Epidermal melanocyte (primary cell): Measurements from ENCODE around the gene IL36A.

Source experiments
- DNase-seq: peaks from one replicate; pipeline ENCODE4 v3.0.0; 2011; ENCODE audit warnings: low spot score; ENCODE audit not compliant: insufficient read length

The IL36A gene

DNA sequence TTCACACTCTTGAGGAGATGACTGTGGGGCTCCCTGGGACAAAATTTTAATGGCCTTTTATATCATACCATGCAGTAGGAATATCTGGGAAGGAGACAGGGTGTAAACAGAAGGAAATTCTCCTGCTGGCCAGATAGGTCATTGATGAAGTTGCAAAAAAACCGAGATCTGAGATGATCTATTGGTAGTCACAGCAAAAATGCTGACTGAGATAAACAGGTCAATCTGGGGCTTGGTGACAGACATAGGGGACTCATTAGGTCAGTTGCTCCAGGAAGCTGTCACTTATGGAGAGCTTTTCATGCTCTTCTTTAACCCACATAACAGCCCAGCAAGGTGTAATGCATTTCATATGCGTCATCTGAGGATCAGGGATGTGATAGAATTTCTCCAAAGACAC, 2.6 kb upstream of the IL36A start:
- DNase-seq = no peak

DNA sequence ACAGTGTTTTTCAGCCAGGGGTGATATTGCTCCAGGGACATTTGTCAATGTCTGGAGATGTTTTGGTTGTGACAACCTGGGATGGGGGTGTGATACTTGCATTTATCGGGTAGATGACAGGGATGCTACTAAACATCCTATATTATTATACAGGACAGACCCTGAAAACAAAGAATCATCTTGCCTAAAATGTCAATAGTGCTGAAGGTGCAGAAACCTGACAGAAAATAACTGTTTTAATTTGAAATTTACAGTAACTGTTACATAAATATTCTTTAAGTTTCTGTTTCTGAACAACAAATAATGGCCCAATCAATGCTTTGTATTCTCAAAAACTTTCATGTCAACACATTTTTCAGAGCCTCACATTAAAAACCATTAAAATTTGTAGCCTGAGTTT, 2.0 kb downstream of the IL36A start:
- DNase-seq = no peak

DNA sequence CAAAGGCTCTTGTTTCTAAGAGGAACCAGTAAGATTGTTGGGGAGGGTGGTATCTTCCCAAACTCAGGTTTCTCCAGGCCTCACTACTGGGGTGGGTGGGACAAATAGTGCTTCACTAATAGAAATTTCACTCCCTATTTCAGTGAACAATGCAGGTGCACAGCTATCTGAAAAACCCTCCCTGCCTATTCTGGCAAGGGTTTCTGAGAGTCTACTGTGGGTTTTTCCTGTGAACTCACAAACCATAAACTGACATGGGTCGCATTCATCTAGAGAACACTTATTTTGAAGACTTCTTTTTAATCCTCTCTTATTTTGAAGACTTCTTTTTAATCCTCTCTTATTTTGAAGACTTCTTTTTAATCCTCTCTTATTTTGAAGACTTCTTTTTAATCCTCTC, 4.4 kb downstream of the IL36A start:
- no peak for DNase-seq

DNA sequence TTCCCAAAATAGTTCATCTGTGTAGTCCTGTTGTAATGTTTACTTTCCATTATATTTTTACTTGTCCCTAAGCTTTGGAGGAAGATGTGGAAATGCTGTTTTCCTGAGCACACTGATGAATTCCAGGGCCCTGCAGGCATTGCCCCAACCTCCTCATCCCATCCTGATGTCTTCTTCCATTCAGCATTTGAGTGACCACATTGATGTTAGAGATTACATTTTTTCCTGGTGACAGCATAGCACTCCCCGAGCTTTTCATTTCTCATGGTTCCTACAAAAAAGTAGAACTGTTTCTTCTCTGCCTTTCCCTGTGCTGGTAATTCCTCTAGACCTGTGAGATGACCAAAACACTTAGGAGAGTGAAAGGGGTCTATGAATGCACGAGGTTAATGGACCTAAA, 4.8 kb downstream of the IL36A start:
- DNase-seq = no peak

DNA sequence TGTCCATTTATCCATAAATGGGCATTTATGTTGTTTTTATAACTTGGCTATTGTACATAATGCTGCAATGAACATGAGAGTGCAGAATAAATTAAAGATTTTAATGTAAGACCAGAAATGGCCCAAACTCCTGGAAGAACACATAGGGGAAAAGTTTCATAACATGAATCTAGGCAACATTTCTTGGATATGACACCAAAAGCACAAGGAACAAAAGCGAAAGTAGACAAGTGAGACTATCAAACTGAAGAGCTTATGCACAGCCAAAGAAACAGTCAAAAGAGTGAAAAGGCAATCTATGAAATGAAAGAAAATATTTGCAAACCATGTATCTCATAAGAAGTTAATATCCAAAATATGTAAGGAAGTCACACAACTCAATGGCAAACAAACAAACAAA, 5.8 kb downstream of the IL36A start:
- no peak for DNase-seq

DNA sequence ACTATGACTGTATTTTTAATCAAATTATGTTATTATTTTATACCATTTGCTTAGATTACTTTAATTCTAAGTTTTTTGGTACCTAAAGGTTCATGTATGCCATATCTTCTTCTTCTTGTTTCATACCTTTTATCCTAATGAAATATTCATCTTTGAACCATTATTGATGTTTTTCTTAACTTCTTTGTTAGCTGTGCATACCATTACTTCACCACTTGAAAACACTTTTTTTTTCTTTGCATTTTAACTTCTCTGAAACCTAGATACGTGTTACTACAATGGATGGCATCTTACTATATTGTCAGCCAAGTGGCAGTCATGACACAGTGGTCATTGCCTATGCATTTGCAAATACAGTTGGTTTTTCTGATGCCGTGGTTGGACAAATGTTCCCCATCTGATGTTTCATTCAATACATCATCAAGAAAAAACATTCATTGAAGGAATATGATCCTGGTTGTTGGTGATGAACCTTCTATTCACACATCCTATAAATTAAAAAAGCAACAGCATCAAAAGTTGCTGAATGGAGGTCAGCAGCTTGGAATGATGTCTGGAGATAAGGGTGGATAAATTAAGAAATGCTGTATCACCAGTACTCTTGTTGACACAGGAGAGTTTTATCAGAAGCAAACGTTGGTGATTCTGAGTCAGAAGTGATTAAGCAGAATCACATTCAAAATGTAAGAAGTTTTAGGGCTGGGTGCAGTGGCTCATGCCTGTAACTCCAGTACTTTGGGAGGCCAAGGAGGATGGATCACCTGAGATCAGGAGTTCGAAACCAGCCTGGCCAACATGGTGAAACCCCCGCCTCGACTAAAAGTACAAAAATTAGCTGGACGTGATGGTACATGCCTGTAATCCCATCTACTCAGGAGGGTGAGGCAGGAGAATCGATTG, 7.4 kb downstream of the IL36A start:
- DNase-seq = no peak

DNA sequence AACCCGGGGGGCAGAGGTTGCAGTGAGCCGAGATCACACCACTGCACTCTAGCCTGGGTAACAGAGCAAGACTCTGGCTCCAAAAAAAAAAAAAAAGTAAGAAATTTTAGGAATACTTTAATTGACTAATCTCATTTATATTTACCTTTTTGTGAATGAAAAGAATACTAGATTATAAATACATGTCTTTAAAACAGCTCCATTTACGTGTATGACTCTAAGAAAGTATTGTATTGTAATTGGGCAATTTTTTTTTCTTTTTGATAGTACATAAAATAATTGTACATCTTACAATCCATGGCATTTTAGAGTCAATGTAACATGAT, 8.0 kb downstream of the IL36A start:
- no peak for DNase-seq

DNA sequence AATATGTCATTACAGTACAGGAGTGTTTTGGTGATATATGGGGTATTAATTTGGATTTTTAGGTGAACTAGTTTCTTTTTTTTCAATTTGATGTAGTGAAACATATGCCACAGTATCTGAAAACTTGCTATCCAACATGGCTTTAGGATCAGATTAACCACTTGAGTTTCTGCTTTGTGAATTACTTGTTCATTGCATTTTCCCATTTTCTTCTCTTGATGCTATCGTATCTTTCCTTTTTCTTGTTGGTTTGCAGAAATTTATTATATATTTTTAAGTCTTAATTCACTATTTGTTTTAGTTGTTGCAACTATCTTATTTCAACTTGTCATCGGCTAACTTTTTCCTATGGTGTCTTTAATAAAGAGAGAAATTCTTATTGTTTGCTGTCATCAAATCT, 8.8 kb downstream of the IL36A start:
- no peak for DNase-seq

DNA sequence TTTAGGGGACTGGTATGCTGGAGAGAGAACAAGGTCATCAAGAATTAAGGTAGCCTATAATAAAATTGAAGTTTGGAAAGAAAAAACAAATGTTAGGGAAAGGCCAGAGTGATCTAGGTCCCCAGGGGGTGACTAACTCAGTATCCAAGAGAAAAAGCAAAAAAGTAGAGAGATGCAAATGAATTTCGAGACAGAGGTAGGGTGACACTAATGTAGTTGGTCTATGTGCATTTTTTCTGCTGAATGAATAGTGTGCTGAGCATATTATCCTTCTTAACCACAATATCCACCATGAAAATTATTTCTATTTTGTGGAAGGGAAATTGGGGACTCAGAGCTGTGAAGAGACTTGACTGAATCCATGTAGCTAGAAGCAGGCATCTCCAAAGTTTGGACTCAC, 9.8 kb downstream of the IL36A start:
- DNase-seq = no peak

DNA sequence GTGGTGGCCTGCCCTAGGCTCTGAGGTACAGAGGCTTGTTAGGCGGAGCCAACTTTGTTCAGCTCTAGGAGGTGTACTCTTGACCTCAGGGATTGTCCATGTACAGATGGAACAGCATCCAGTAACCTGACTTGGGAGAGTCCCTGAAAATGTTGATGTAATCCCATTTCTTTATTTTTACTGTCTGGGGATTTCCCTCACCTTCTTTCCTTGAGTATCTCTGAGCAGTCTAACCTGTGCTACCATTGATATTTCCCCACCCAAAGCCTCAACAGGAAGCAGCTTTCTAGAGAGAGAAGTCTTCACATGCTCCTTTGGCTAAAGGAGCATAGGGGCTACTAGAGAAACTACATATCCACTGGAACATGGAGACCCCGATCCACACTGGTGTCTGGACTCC, 10.4 kb downstream of the IL36A start:
- no peak for DNase-seq

DNA sequence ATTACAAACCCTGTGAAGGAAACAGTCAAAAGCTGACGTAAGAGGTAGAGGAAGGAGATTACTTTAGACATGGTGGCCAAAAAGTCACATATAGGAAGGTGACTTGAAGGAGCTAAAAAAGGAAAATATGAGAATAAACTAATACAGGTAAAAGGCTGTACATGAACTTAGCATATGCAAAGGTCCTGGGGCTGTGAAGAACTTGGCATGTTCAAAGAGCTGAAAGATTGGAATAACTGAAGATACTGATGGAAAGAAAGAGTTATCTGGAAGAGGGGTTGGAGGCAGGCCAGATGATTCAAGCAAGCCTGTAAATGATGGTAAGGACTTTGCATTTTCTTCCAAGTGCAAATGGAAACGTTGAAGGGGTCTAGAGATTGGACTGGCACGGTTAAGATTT, 13.2 kb downstream of the IL36A start:
- DNase-seq = no peak

DNA sequence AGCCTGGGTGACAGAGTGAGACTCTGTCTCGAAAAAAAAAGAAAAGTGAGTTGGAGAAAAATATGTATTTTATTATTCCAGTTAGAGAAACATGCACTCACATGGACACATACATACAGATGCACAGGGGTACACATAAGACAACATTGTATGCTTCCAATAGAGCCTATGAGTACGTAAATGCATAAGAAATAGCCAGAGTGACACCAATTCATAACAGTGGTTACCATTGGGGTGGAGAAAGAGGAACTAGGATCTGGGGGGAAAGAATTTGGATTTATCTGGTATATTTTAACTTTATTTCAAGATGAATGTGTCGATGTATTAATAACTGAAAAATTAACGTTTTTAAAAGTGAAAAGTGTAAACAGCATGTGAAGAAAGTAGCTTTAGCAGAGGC, 16.1 kb downstream of the IL36A start:
- DNase-seq = no peak

DNA sequence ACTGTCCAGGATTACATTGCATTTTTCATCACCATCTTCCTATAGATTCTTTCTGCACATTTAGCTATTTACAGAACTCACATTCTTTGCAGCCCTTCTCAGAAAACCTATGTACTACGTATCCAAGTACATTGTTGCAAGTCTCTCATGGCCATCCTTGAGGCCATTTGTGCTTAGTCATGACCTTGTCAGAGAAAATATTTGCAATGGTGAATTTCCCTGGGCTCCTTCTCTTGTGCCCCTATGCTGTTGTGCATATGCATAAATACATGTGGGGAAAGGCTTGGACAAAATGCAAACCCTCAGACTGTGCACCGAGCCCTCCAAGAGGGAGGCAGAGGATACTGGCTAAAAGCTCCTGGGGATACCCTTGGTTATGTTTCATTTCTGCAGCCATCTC, 19.5 kb downstream of the IL36A start:
- no peak for DNase-seq

DNA sequence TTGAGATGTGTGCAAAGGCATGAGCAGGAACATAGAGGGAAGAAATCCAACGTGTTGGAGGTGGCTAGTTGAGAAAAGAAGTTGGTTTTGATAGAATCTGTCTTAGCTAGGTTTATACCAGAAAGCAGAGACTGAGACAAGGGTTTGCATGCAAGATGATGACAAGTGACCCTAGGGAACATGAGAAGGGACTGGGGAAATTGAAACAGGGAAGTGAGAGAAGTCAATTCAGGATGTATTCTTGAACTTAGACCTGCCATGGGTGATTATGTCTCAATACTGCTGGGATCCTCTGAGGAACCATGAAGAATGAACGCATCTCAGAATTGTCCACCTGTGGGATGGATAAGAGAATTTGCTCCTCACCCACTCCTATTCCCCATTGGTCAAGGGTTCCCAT, 20.5 kb downstream of the IL36A start:
- DNase-seq = no peak

DNA sequence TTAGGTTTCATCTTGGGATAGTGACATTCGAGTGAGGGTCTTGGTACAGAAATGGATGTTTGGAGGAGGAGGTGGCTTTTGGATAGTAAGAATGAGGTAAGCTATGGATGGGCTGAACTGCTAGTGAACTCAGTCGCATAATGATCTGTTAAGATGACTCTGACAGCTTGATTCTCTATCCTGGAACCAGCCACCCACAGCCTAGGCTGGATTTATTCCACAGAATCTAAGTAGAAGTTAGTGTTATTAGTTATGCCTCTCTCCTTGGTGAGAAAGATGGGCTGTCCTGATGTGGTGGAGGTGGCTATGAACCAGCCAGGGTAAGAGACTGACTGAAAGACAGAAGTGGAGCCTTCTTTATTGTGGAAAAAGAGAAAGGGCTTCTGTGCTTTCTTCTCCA, 22.4 kb downstream of the IL36A start:
- DNase-seq = no peak

DNA sequence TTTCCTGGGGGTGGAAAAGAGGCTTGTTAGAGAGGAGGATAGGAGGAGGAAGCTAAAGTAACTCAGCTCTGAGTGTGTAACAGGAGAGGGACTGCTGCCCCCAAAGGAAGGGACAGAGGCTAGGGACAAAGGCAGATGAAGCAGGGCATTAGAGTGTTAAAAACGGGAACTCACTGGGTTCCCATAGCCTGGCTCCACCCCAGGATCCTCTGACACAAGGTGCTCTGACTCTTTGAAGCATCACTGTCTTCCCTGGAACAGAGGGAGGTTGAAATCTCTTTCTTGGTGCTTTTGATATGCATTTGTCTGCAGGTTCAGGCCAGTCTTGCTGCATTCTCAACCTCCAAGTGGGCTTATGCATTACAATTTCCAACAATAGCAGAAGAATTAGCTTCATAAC, 22.9 kb downstream of the IL36A start:
- no peak for DNase-seq

DNA sequence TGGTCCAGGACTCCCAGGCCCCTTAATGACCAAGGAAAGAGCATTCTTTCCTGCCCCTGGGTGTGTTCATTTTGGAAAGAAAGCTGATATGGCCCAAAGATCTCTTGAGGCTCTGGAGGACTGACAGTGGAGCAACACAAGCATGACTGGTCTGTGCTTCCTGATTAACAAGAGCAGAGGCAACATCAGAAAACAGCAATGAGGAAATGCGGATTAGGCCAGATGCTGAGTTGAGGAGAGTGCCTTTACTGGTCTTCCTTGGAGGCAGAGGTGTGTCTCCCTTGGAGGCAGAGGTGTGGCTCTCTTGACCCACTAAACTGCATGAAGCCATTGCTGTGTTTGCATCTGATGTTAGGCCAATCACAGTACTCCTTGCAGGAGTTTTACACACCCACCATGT, 27.5 kb downstream of the IL36A start:
- DNase-seq = no peak

DNA sequence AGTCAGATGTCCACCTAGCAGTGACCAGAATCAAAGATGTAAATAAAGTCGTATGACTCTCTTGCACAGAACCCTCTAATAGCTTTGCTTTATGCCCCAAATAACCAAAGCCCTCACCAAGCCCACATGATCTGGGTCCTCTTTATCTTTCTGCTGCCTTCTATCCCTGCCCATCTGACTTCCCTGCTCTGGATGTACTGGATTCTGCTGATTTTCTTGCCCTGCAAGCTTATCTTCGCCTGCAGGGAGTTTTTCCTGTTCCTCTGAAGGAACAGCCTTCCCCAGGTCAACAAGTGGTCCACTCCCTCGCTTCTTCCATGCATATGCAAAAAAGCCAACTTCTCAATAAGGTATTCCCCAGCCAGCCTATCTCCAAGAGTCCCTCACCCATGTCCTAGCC, 28.8 kb downstream of the IL36A start:
- DNase-seq = no peak

DNA sequence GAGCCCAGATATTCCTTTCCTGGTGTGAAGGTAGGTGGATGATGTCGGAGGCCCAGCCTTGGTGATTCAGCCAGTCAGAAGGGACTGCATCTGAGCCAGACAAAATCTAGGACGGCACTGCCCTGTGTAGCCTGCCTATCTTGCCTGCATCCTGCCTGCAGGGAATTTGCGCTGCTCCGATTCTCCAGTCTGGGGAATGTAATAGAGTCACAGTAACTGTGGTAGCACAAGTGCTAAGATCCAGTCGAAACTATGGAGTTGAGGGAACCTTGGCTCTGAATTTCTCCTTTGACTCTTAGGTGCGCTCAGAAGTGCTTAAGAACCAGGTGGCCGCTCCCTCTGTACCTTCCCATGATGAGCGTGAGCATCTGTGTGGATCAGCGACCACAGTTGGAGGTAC, 31.5 kb downstream of the IL36A start:
- DNase-seq = no peak

DNA sequence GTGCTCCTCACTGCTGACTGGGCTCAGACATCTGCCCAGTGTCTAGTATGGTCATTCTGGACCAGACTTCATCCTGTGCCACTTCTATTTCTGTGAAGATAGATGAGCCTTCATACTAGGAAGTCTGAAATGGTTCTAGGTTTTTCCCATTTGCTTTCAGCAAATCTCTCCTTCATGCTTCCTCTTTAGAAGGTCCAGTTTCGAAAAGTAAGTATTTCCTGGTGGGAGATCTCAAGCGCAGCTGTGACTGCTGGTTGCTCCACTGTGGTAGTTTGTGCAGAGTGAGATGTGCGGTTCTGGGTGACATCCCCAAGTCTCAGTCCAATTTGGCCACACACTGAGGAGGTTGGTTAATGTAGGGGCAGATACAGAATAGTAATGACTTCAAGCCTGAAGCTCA, 33.0 kb downstream of the IL36A start:
- DNase-seq = no peak

DNA sequence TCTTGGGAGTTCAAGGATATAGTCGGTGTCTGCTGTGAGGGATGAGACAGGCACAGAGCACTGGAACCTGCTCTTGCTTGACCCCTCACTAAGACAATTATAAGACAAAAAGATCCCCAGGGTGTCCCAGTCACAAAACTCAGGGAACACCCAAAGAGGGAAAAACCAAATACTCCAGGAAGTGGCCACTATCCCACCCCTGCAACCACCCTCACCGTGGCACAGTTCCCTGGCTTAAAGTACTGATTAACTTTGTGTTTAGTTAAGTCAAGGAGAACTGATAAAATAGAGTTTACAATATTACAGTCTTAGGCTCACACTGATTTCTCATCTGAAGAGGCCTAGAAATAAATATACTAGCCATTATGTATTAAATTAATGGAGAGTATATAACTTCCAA, 33.9 kb downstream of the IL36A start:
- DNase-seq = no peak

DNA sequence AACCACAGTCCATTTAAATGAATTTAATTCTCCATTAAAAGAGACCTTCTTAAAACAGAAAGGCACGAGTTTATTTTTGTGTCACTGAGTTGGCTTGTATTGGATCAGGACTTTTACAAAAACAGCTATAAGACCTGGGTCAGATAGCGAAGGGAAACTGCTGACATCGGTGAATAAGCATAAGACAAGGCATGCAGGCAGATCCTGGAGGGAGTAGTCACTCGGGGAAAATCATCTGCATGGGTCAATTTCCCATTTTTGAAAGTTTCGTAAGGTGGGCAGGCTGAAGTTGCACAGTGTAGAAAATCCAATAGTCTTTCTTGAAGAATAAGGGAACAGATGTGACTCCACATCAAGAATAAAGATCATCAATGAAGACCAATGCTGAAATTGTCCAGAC, 34.5 kb downstream of the IL36A start:
- DNase-seq = no peak

DNA sequence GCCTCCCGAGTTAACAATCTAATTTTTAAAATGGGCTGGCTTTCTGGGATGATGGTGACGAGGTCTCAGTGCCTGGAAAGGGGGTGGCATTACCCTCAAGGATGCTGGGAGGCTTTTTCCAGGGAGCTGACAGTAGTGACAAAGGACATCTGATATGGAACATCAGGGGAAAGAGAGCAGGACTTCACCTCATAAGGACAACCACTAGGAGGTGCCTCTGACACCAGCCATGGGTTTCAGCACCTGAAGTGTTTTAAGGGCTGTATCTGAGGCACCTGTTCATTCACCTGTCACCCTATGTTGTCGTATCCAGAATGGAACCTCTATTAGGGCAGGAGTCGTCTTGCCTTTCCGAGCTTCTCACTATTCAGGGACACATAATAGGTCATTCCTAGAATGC, 36.6 kb downstream of the IL36A start:
- DNase-seq = no peak

DNA sequence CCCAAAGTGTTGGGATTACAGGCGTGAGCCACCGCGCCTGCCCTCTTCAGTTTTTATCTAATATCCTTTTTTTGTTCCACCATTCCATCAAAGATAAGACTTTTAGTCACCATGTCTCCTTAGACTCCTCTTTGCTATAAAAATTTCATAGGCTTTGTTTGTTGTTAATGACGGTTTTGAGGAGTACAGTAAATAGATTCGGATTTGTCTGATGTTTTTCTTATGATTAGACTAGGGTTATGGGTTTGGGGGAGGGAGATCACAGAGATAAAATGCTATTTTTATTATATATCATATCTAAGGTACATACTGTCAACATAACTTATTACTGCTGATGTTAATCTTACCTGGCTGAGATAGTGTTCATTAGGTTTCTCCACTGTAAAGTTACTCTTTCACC, 41.2 kb downstream of the IL36A start:
- no peak for DNase-seq
